GM12892 (cell line): Measurements from ENCODE around the gene SPATA2.

Source experiments
- POLR2AphosphoS5 ChIP-seq: IDR thresholded peaks from 2 replicates; pipeline ENCODE4 v1.6.1; 2011; ENCODE audit warnings: low read depth, low read length, control low read depth
- TAF1 ChIP-seq: IDR thresholded peaks from 2 replicates; pipeline ENCODE4 v1.6.1; 2011; ENCODE audit warnings: low read depth, mild to moderate bottlenecking, control low read depth, low read length, borderline replicate concordance

- no peak for TF ChIP-seq TAF1
- TF ChIP-seq POLR2AphosphoS5 = no peak
Measured at GRCh38 chr20:49945701-49946477, 30.6 kb upstream of the SPATA2 start.
